D341Med (cell line): Measurements from ENCODE around the gene HDGFL3.
"Not testable (repeated sequence)": the region's sequence is repeated elsewhere in the genome, so short reads cannot be mapped to it uniquely, and the experiment has no call there.

Experiments
- DNase-seq: peaks from one replicate; pipeline ENCODE4 v3.0.0; 2012; ENCODE audit warnings: low spot score

Gene HDGFL3

DNA sequence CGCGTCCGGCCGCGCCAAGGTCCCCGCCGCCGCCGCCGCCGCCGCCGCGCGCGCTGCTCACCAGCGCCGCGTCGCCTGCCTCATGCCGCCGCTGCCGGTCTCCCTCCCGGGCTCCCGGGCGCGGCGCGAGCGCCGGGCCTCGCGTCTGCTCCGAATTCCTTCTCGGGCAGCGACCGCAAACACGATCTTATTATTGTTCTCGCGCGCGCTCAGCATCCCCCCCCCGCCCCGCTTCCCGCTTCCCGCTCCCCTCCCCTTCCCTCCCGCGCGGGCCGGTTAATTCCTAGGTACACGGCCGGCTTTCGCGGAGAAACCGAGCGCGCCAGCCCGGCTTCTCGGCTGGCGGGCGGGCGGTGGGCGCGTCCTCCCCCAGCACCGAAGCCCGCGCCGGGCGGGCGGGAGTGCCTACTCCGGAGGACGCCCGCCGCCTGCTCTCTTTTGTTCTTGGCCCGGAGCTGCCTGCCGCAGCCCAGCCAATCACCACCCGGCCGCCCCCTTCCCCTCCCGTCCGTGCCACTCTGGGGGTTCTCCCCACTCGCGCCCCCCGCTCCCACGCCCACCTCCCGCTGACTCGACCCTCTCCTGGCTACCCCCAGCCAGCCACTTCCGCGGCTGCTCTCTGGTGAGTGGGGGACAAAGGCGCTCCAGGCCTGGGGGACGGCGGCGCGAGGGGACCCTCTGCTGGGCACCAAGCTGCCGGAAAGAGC, at the start of gene HDGFL3:
HDGFL3 (minus strand) TSS at position 164 of the 707 bp plus-strand sequence. CDS start 409 bp downstream, outside the sequence.
- peak; percentile 88 for DNase-seq

- DNase-seq = no peak
These were observed 43.2 kb upstream of the HDGFL3 start for GRCh38 chr15:83250781-83251180.

- DNase-seq = no peak
These were observed 41.4 kb upstream of the HDGFL3 start for GRCh38 chr15:83249030-83249343.

GRCh38 chr15:83248151-83249029, 40.8 kb upstream of the HDGFL3 start:
- peak; percentile 52 for DNase-seq

DNA sequence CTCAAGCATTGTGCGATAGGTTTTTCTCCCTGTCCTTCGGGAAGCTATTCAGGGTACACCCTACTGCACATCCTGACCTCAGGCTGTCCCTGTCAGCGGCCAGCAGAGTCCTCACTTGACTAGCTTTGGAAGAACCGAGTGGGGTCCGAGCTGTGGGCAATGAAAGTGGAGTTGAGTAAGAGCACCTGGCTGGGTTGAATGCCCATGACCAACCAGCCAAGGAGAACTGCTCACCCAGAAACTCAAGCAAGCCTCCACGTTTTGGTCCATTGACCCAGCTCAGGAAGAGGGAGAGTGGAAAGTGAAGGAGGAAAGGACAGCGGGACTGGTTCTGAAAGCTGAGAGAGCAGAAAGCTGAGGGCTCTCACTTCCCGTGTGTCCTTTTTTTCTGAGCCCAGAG, 36.0 kb upstream of the HDGFL3 start:
- no peak for DNase-seq

DNA sequence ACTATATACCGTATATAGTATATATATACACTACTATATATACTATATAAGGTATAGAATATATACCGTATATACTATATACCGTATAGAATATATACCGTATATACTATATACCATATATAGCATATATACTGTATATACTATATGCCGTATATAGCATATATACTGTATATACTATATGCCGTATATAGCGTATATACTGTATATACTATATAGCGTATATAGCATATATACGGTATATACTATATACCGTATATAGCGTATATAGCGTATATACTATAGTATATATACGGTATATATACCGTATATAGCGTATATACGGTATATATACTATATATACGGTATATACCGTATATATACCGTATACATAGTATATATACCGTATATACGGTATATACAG, 22.6 kb upstream of the HDGFL3 start:
- DNase-seq = no peak

GRCh38 chr15:83225449-83225848, 17.8 kb upstream of the HDGFL3 start:
- DNase-seq = no peak

DNA sequence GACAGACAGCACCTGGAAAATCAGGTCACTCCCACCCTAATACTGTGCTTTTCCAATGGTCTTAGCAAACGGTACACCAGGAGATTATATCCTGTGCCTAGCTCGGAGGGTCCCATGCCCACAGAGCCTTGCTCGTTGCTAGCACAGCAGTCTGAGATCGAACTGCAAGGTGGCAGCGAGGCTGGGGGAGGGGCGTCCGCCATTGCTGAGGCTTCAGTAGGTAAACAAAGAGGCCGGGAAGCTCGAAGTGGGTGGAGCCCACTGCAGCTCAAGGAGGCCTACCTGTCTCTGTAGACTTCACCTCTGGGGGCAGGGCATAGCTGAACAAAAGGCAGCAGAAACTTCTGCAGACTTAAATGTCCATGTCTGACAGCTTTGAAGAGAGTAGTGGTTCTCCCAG, 14.2 kb upstream of the HDGFL3 start:
- not testable (repeated sequence) for DNase-seq

- no peak for DNase-seq
These were observed 11.4 kb upstream of the HDGFL3 start for GRCh38 chr15:83219026-83219425.

GRCh38 chr15:83215306-83215705, 7.7 kb upstream of the HDGFL3 start:
- no peak for DNase-seq

GRCh38 chr15:83210619-83211018, 3.0 kb upstream of the HDGFL3 start:
- no peak for DNase-seq

DNA sequence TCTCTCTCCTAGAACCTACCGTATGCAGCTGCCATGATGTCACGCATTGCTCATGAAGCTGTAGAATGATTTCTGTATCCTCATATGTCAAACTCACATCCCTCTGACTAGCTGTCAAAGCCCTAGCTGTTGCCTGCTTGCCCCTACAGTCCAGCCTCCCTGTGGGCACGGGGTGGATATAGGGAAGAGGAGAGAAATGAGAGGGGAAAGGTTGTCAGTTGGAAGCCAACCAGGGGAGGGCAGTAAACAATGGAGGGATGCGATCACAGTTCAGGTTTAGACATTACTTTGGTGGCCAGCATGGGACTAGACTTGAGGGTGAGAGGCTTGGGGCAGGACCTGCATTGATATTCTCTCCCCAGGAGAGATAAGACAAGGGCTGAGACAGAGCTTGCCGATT, 1.7 kb upstream of the HDGFL3 start:
- DNase-seq = no peak

DNA sequence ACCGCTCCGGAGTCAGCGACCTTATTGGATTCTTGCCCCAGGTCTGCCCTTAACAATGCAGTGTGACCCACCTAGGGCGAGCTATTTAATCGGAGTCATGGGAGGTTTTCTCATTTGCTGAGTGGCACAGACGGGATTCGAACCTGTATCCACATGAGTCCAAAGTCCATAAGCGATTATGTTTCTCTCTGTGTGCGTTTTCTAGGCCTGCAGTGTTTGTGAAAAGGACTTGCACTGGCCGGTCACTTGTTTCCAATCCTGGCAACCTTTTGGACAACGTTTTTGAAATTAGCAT, 691 bp upstream of the HDGFL3 start:
- DNase-seq = no peak

- DNase-seq = peak; percentile 81
These were observed 489 bp downstream of the HDGFL3 start for GRCh38 chr15:83207009-83207659.

GRCh38 chr15:83206526-83207008, 1.1 kb downstream of the HDGFL3 start:
- no peak for DNase-seq

DNA sequence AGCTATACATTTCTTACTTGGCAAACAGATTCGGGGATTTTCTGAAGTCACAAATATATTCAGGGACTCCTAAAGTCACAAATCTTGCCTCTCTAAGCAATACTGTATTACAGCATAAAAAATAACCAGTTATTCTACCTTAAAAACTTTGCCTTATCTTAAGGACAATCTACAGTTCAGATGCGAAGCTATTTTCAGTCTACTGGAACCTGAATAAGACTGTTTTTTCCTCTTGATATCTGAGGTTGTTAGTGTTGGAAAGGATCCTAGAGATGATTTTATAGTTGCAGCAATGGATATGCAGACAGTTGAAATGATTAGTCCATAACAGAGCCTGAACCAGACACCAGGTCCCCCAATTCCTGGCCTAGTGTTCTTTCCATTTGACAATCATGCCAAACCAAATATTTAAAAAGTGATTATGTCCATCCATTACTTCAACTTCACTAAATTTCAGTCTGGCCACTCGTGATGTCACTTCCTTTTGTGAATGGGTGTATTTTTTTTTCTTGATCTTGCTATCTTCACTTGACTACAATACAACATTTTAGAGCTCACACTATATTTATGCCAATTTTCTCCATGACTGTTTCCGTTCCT, 1.8 kb downstream of the HDGFL3 start:
- no peak for DNase-seq

DNA sequence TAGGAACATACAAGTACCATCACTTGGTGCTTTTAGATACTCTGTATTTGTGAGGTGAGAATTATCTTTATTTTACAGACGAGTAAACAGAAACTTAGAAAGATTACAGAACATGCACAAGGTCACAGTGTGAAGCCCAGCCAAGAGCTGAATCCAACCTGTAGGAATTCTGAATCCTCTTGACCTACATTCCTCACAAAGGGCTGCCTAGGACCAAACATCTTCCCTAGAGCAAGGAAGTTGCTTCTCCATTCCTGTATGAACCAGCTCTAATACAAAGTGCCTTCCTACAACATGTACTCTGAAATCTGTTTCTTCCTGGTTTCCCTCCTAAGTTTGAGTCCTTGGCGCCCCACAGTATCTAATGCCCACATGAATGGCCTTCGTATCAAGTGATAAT, 2.9 kb downstream of the HDGFL3 start:
- no peak for DNase-seq

DNA sequence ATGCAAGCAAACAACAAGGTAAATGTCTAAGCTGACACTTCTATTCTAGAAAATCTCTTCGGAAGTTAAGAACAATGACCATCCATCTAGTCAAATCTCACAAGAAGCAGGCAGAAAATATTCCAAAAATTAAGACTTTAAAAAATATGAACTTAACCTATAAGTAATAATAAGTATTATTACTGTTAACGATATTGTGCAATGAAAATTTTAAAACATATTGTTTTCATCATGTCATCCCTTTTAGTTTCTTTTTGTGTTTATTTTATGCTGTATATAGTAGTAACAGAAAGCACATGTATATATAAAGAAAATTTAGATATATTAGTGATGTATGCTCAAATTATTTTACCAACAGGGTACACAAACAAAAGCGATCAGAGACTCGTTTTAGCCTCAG, 4.1 kb downstream of the HDGFL3 start:
- DNase-seq = no peak

DNA sequence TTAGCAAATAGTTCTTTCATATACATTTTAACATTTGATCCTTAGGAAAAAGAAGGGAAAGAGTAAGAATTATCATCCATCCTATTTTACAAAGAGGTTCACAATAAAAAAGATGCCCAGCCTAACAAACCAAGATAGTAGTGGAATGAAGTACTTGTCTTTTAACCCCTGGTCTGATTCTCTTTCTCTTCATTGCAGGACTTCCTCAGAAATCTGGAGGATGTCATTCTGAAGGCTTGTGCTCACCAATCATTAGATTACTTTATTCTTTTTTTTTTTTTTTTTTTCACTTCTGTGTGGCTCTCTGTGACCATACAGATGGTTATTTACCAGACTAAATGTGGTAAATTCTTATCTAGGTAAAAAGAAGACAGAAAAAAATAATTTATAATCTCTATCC, 7.0 kb downstream of the HDGFL3 start:
- no peak for DNase-seq

DNA sequence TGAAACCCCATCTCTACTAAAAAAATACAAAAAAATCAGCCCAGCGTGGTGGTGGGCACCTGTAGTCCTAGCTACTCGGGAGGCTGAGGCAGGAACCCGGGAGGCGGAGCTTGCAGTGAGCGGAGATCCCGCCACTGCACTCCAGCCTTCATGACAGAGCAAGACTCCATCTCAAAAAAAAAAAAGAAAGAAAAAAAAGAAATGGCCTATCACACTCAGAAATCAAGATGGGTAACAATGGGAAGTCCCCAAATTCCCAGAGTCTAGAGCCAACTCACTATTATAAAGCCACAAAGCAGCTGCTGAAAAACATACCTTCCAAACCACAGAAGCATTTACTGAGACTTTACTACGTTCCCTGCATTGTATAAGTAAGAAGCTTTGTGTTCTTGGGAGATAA, 7.5 kb downstream of the HDGFL3 start:
- no peak for DNase-seq

- DNase-seq = no peak
These were observed 8.3 kb downstream of the HDGFL3 start for GRCh38 chr15:83199288-83199687.

- no peak for DNase-seq
These were observed 9.1 kb downstream of the HDGFL3 start for GRCh38 chr15:83198476-83198875.

DNA sequence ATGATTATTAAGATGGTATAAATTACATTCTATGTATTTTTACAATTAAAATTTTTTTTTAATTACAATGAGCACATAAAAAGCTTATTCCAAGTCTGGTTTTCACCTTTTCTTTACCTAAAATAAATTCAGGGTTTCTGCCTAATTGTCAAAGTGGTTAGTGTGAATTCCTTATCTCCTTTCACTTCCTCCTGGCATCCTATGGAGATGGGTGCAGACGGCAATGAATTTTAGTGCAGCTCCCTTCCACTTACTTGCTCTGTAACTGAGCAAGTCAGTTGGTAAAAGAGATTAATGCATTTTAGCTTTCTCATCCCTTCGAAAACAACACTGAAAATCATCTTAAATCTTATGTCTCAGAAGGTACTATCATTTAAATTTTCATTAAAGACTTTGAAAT, 13.1 kb downstream of the HDGFL3 start:
- no peak for DNase-seq
